SH-SY5Y (cell line): ENCODE measurements around the gene BAIAP2.

Source experiments
- GATA2 ChIP-seq: IDR thresholded peaks from 2 replicates; pipeline ENCODE4 v1.6.1; 2011; ENCODE audit warnings: mild to moderate bottlenecking, low read depth, low read length
- GATA3 ChIP-seq: IDR thresholded peaks from 2 replicates; pipeline ENCODE4 v1.6.1; 2011; ENCODE audit warnings: low read depth, mild to moderate bottlenecking, low read length, moderate library complexity

GRCh38 chr17:81161972-81162371 is 127.0 kb downstream of the BAIAP2 start:
- TF ChIP-seq GATA2 (no peak), GATA3 (no peak)
